CD14-positive monocyte (primary cell): Measurements from ENCODE around the gene PLA2G6. TPM values are rescaled to one million over a fixed set of nuclear protein-coding genes. Genes with fewer than 3 reads are reported as not detected.

ENCODE experiments used
- DNase-seq, 3 donors: peaks; one replicate each; pipeline ENCODE4 v3.0.0-alpha.2; 2011 to 2022
- H2AFZ ChIP-seq: 2 replicates; pipeline ENCODE4 v1.6.0; 2012; ENCODE audit warnings: mild to moderate bottlenecking, low read depth, low read length, inconsistent platforms; ENCODE audit not compliant: insufficient read depth, poor library complexity, severe bottlenecking
- H3K27ac ChIP-seq, 2 donors: 1 replicate in 1 of 2; 2 replicates in 1 of 2; pipeline ENCODE4 v1.5.1; 2012 to 2013; ENCODE audit warnings: low read length in 2 of 2, control low read depth in 1 of 2, inconsistent platforms in 1 of 2, low read depth in 1 of 2, mild to moderate bottlenecking in 1 of 2
- H3K27me3 ChIP-seq, 2 donors: one replicate each; pipeline versions ENCODE4 v1.6.0 to v1.6.1; 2011 to 2013; ENCODE audit warnings: low read length in 2 of 2; ENCODE audit not compliant: control insufficient read depth in 2 of 2, insufficient read depth in 2 of 2
- H3K36me3 ChIP-seq, 2 donors: replicated peaks in 1 of 2; 1 replicate in 1 of 2; 2 replicates in 1 of 2; pipeline versions ENCODE4 v1.5.1 to v1.6.1; 2012 to 2013; ENCODE audit warnings: low read length in 2 of 2, control low read depth in 1 of 2, inconsistent platforms in 1 of 2, mild to moderate bottlenecking in 1 of 2; ENCODE audit not compliant: insufficient read depth in 2 of 2, control insufficient read depth in 1 of 2
- H3K4me1 ChIP-seq, 2 donors: 1 replicate in 1 of 2; 2 replicates in 1 of 2; pipeline versions ENCODE4 v1.5.1 to v1.6.1; 2012 to 2013; ENCODE audit warnings: low read length in 2 of 2, control low read depth in 1 of 2, inconsistent platforms in 1 of 2, mild to moderate bottlenecking in 1 of 2, moderate library complexity in 1 of 2; ENCODE audit not compliant: insufficient read depth in 2 of 2, control insufficient read depth in 1 of 2
- H3K4me2 ChIP-seq: replicated peaks from 2 replicates; pipeline ENCODE3; 2012; ENCODE audit warnings: low read length, moderate library complexity, mild to moderate bottlenecking; ENCODE audit not compliant: poor library complexity, severe bottlenecking; ENCODE audit errors: extremely low read depth
- H3K4me3 ChIP-seq, 3 experiments: fragments of 200-600 bp in 1 of 3; sonication (generic) in 1 of 3; replicated peaks in 1 of 3; 1 replicate in 2 of 3; 2 replicates in 1 of 3; pipeline ENCODE4 v1.5.1; 2011 to 2013; ENCODE audit warnings: low read length in 3 of 3, mild to moderate bottlenecking in 3 of 3, control low read depth in 2 of 3, low read depth in 2 of 3, inconsistent platforms in 1 of 3, moderate library complexity in 1 of 3
- H3K79me2 ChIP-seq: 2 replicates; pipeline ENCODE4 v1.6.0; 2012; ENCODE audit warnings: mild to moderate bottlenecking, control low read depth, inconsistent platforms, low read length, moderate library complexity; ENCODE audit not compliant: insufficient read depth
- H3K9ac ChIP-seq: 2 replicates; pipeline ENCODE4 v1.6.0; 2017; ENCODE audit warnings: low read length, mild to moderate bottlenecking; ENCODE audit not compliant: insufficient read depth, poor library complexity, severe bottlenecking
- H3K9me3 ChIP-seq, 2 donors: replicated peaks in 1 of 2; 1 replicate in 1 of 2; 2 replicates in 1 of 2; pipeline versions ENCODE4 v1.5.1 to v1.6.1; 2012 to 2013; ENCODE audit warnings: low read length in 2 of 2, control low read depth in 1 of 2; ENCODE audit not compliant: control insufficient read depth in 1 of 2, insufficient read depth in 1 of 2
- H4K20me1 ChIP-seq: 2 replicates; pipeline ENCODE4 v1.6.0; 2012; ENCODE audit warnings: mild to moderate bottlenecking, low read length, control low read depth, moderate library complexity; ENCODE audit not compliant: insufficient read depth
- H3K27ac Mint-ChIP-seq, 7 donors: one replicate each; pipeline ENCODE4 v1.8.0; 2020; ENCODE audit warnings: mild to moderate bottlenecking in 7 of 7, mixed read lengths in 7 of 7, moderate library complexity in 6 of 7, inconsistent platforms in 2 of 7
- H3K27me3 Mint-ChIP-seq, 3 donors: one replicate each; pipeline ENCODE4 v1.8.0; 2021 to 2022; ENCODE audit warnings: low read depth in 3 of 3, mild to moderate bottlenecking in 3 of 3, mixed read lengths in 3 of 3, moderate library complexity in 3 of 3, inconsistent platforms in 1 of 3
- H3K36me3 Mint-ChIP-seq, 2 donors: one replicate each; pipeline ENCODE4 v1.8.0; 2020; ENCODE audit warnings: mixed read lengths in 2 of 2, inconsistent platforms in 1 of 2, mild to moderate bottlenecking in 1 of 2
- H3K4me1 Mint-ChIP-seq: one replicate; pipeline ENCODE4 v1.8.0; 2020; ENCODE audit warnings: mild to moderate bottlenecking, mixed read lengths
- H3K4me3 Mint-ChIP-seq, 2 donors: one replicate each; pipeline ENCODE4 v1.8.0; 2020; ENCODE audit warnings: mild to moderate bottlenecking in 2 of 2, mixed read lengths in 2 of 2, moderate library complexity in 1 of 2
- H3K9me3 Mint-ChIP-seq, 7 donors: one replicate each; pipeline ENCODE4 v1.8.0; 2020 to 2022; ENCODE audit warnings: mixed read lengths in 7 of 7, mild to moderate bottlenecking in 6 of 7, moderate library complexity in 6 of 7, inconsistent platforms in 2 of 7
- WGBS: methylation state at CpG from one replicate; pipeline ENCODE4 v1.1.5; 2013; ENCODE audit warnings: missing lambda C conversion rate; ENCODE audit not compliant: insufficient coverage; 5-methylcytosine and 5-hydroxymethylcytosine counted together
- intact Hi-C, 2 donors: fragments of 100-400 bp; cut with micrococcal nuclease; formaldehyde crosslinking; loops; one replicate each; pipeline versions ENCODE4 v1.15.0 to v1.15.1; 2023
- polyA plus RNA-seq, 3 donors: library from polyadenylated mRNA; depleted of rRNA in 1 of 3; unstranded in 2 of 3; stranded (reverse) in 1 of 3; fragments of 300-500 nt in 2 of 3; fragments of >200 nt in 1 of 3; fragmentation: Illumina TruSeq in 2 of 3; gene quantifications; 1 replicate in 2 of 3; 2 replicates in 1 of 3; pipeline ENCODE4 v1.2.3, GENCODE V29; 2012 to 2021
- TF ChIP-seq, protein P1 (sequence below): fragments of 200-600 bp; IDR thresholded peaks from one replicate; pipeline ENCODE4 v1.8.0; 2022; ENCODE audit warnings: antibody characterized with exemption, mild to moderate bottlenecking

Gene PLA2G6
- polyA plus RNA-seq, 3 donors: 0.43 to 8.3 (median 0.62) TPM

- DNase-seq: no peak
- Histone ChIP-seq H3K9me3 (no peaks in the 10 kb centered on the region), H2AFZ (no peak overlapping the region), H3K79me2 (no peaks in the 10 kb centered on the region), H3K4me2 (peak overlapping the region; percentile 94), H3K27me3 (peaks cover 0 to 15% of the 10 kb centered on the region in 2 donors), H4K20me1 (peaks cover 38% of the 10 kb centered on the region), H3K27ac (no peak overlapping the region), H3K4me3 (peak overlapping the region in 1 of 3 experiments; percentile 79), H3K36me3 (no peaks in the 10 kb centered on the region), H3K9ac (no peak overlapping the region), H3K4me1 (peaks cover 21 to 53% of the 10 kb centered on the region in 2 donors)
- Mint-ChIP-seq H3K27ac (peak overlapping the region in 6 of 7 donors; percentile 73 to 84 (median 78)), H3K27me3 (peaks cover 14 to 39% (median 23%) of the 10 kb centered on the region in 3 donors), H3K4me3 (peak overlapping the region; percentile 67 to 90), H3K4me1 (peaks cover 34% of the 10 kb centered on the region), H3K9me3 (no peaks in the 10 kb centered on the region), H3K36me3 (peaks cover 0 to 2% of the 10 kb centered on the region in 2 donors)
- TF ChIP-seq, protein P1, sequence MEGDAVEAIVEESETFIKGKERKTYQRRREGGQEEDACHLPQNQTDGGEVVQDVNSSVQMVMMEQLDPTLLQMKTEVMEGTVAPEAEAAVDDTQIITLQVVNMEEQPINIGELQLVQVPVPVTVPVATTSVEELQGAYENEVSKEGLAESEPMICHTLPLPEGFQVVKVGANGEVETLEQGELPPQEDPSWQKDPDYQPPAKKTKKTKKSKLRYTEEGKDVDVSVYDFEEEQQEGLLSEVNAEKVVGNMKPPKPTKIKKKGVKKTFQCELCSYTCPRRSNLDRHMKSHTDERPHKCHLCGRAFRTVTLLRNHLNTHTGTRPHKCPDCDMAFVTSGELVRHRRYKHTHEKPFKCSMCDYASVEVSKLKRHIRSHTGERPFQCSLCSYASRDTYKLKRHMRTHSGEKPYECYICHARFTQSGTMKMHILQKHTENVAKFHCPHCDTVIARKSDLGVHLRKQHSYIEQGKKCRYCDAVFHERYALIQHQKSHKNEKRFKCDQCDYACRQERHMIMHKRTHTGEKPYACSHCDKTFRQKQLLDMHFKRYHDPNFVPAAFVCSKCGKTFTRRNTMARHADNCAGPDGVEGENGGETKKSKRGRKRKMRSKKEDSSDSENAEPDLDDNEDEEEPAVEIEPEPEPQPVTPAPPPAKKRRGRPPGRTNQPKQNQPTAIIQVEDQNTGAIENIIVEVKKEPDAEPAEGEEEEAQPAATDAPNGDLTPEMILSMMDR: no peak
- WGBS: 62% methylated on average over 5 of the region's 8 CpGs
- intact Hi-C loops: loop anchor here in 1 of 2 donors (5.0 kb wide), 1 partner anchor 54 kb away; no protein-coding TSS in a partner anchor
Observed at GRCh38 chr22:38201371-38201710, 19.7 kb upstream of the PLA2G6 start.

DNA sequence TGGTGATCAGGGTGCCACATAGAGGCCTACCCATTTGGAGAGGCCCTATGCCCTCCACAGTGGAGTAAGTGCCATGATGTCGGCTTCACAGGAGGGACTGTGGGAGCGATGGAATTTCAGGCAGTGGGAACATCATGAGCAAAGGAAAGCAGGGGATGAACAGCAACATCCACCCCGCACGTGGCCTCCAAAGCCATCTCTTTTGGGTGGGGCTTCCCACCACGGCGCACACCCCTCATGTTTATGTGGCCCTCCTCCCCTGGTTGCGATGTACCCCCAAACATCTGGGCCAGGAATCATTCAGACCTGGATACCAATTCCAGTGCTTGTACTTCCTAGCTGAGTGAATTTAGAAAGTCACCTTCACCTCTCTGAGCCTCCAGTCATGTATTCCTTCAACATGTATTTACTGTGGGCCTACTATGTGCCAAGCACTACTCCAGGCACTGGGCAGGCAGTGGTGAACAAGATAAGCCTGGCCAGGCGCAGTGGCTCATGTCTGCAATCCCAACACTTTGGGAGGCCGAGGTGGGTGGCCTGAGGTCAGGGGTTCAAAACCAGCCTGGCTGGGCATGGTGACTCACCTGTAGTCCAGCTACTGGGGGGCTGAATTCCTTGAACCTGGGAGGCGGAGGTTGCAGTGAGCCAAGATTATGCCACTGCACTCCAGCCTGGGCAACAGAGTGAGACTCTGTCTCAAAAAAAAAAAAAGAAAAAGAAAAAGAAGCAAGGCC lies 18.4 kb upstream of the PLA2G6 start:
- no peaks in the 10 kb centered on the region for H3K79me2 ChIP-seq
- peaks cover 0 to 15% of the 10 kb centered on the region in 2 donors for H3K27me3 ChIP-seq
- Mint-ChIP-seq H3K4me1 (peaks cover 36% of the 10 kb centered on the region), H3K27me3 (peaks cover 14 to 31% (median 19%) of the 10 kb centered on the region in 3 donors), H3K36me3 (peaks cover 0 to 2% of the 10 kb centered on the region in 2 donors), H3K4me3 (no peak overlapping the region), H3K9me3 (no peaks in the 10 kb centered on the region), H3K27ac (peak overlapping the region in 1 of 7 donors; percentile 4)
- intact Hi-C loops: loop anchor here in 1 of 2 donors (5.0 kb wide), 1 partner anchor 53 kb away; no protein-coding TSS in a partner anchor
- DNase-seq: no peak
- H3K27ac ChIP-seq: no peak overlapping the region
- peaks cover 24% of the 10 kb centered on the region for H4K20me1 ChIP-seq
- H3K9ac ChIP-seq: no peak overlapping the region
- no peak overlapping the region for H2AFZ ChIP-seq
- no peak overlapping the region for H3K4me3 ChIP-seq
- WGBS: 83% methylated on average over 9 of the region's 10 CpGs
- no peaks in the 10 kb centered on the region for H3K36me3 ChIP-seq
- no peaks in the 10 kb centered on the region for H3K9me3 ChIP-seq
- H3K4me1 ChIP-seq: peaks cover 21 to 55% of the 10 kb centered on the region in 2 donors
- TF ChIP-seq, protein P1: no peak
- no peak overlapping the region for H3K4me2 ChIP-seq
